NCI-H446 treated with DMSO at 0.1 percent for 48 hours (cell line): Measurements from ENCODE around the gene CERS4.
A peak's percentile ranks its signal among the peaks of the same experiment; 100 is the strongest.
"Not testable (repeated sequence)": the region's sequence is repeated elsewhere in the genome, so short reads cannot be mapped to it uniquely, and the experiment has no call there.

Source experiments
- DNase-seq: peaks from one replicate; lab custom pipeline; 2025; lab: John Stamatoyannopoulos, UW

CERS4 gene

GRCh38 chr19:8209462-8210378, 550 bp downstream of the CERS4 start:
- DNase-seq, result no peak

GRCh38 chr19:8210421-8211101, 1.4 kb downstream of the CERS4 start:
- DNase-seq, result no peak

GRCh38 chr19:8212212-8212611, 3.0 kb downstream of the CERS4 start:
- no peak for DNase-seq

- no peak for DNase-seq
Measured at GRCh38 chr19:8212916-8213315, 3.7 kb downstream of the CERS4 start.

- DNase-seq, result no peak
Measured at GRCh38 chr19:8213827-8214672, 4.9 kb downstream of the CERS4 start.

GRCh38 chr19:8214802-8215201, 5.6 kb downstream of the CERS4 start:
- DNase-seq, result no peak

- DNase-seq, result no peak
Measured at GRCh38 chr19:8215783-8216182, 6.6 kb downstream of the CERS4 start.

GRCh38 chr19:8216357-8216756, 7.2 kb downstream of the CERS4 start:
- DNase-seq, result no peak

GRCh38 chr19:8218127-8218526, 9.0 kb downstream of the CERS4 start:
- not testable (repeated sequence) for DNase-seq

GRCh38 chr19:8220481-8220880, 11.3 kb downstream of the CERS4 start:
- no peak for DNase-seq

- no peak for DNase-seq
Measured at GRCh38 chr19:8221161-8221560, 12.0 kb downstream of the CERS4 start.

- not testable (repeated sequence) for DNase-seq
Measured at GRCh38 chr19:8223442-8223841, 14.3 kb downstream of the CERS4 start.

GRCh38 chr19:8224394-8225145, 15.4 kb downstream of the CERS4 start:
- DNase-seq, result no peak

GRCh38 chr19:8231073-8231604, 22.0 kb downstream of the CERS4 start:
- no peak for DNase-seq

GRCh38 chr19:8233370-8233769, 24.2 kb downstream of the CERS4 start:
- DNase-seq, result no peak

GRCh38 chr19:8237026-8237425, 27.9 kb downstream of the CERS4 start:
- no peak for DNase-seq

GRCh38 chr19:8238251-8238650, 29.1 kb downstream of the CERS4 start:
- peak; percentile 26 for DNase-seq

- no peak for DNase-seq
Measured at GRCh38 chr19:8239528-8240273, 30.5 kb downstream of the CERS4 start.

- DNase-seq, result peak; percentile 37
Measured at GRCh38 chr19:8240274-8241229, 31.4 kb downstream of the CERS4 start.
